AG09309 (cell line): ENCODE measurements around the gene PDE6B.

Experiments
- DNase-seq: peaks from one replicate; pipeline ENCODE4 v3.0.0-alpha.2; 2010; ENCODE audit warnings: low read depth
- H3K4me3 ChIP-seq: 2 replicates; pipeline ENCODE4 v1.5.1; 2011; ENCODE audit warnings: mild to moderate bottlenecking, low read depth, low read length, moderate library complexity; ENCODE audit not compliant: control insufficient read depth
- TF ChIP-seq, protein P1 (sequence below): IDR thresholded peaks from 2 replicates; pipeline ENCODE4 v1.5.1; 2011; ENCODE audit warnings: mild to moderate bottlenecking, low read depth, low read length, inconsistent platforms; ENCODE audit not compliant: insufficient read depth, control insufficient read depth; ENCODE audit errors: missing control alignments

PDE6B gene

DNA sequence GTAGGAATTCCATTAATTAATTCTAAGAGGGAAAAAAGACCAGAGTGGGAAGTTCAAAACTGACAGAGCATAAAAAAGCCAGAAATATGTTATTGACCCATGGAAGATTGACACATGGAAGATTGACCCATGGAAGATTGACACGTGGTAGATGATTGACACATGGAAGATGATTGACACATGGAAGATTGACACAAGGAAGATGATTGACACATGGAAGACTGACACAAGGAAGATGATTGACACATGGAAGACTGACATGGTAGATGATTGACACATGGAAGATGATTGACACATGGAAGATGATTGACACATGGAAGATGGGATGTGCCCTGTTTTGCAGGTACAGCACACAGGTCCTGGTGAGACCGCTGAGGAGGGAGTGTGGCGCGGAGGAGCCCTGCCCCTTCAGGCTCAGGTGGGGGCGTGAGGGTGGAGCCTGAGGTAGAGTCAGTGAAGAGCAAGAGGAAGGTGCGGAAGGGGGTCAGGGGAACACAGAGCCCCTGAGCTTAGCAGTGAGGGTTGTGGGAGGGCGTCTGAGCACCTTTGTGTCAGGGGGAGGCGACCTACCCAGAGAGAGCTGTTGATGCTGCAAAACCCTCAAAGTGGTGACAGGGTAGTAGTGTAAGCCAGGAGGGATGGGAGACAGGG, 15.8 kb upstream of the PDE6B start:
- no peak overlapping the region for H3K4me3 ChIP-seq
- TF ChIP-seq, protein P1, sequence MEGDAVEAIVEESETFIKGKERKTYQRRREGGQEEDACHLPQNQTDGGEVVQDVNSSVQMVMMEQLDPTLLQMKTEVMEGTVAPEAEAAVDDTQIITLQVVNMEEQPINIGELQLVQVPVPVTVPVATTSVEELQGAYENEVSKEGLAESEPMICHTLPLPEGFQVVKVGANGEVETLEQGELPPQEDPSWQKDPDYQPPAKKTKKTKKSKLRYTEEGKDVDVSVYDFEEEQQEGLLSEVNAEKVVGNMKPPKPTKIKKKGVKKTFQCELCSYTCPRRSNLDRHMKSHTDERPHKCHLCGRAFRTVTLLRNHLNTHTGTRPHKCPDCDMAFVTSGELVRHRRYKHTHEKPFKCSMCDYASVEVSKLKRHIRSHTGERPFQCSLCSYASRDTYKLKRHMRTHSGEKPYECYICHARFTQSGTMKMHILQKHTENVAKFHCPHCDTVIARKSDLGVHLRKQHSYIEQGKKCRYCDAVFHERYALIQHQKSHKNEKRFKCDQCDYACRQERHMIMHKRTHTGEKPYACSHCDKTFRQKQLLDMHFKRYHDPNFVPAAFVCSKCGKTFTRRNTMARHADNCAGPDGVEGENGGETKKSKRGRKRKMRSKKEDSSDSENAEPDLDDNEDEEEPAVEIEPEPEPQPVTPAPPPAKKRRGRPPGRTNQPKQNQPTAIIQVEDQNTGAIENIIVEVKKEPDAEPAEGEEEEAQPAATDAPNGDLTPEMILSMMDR: no peak
- DNase-seq: no peak

DNA sequence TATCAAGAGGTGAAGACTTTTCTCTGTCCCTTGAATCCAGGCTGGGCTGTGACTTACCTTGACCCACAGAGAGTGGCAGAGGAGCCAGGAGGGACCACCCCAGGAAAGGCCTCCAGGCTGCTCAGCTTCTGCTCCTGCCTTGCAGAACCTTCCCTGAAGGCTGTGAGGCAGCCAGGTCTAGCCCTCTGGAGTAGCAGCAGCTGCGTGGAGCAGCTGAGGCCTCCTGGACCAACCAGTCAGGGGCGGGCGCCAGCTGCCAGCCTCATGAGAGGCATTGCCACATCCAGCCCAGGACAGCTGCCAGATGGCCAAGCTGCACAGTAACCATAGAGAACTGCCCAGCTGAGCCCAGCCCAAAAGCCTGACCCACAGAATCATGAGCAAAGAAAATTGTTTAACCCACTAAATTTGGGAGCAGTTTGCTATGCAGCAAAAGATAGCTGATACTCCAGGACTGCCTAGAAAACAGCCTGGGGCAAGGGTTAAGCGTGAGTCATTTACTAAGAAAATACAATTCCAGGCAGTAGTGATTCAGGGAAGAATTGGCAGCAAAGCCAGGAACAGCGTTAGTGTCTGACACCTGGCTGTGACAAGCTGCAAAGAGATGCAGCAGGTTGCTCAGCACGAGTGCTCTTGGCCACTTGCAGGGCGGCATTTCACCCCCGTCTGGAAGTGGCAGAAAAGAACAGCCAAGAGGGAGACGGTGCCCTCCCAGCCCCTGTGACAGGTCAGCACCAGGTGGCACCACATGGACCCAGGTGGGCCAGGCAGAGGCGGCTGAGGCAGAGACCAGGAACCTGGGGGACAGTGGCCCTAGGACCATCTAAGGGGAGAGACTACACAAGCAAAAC, 14.7 kb upstream of the PDE6B start:
- TF ChIP-seq, protein P1: no peak
- H3K4me3 ChIP-seq: no peak overlapping the region
- peak; percentile 10 for DNase-seq

DNA sequence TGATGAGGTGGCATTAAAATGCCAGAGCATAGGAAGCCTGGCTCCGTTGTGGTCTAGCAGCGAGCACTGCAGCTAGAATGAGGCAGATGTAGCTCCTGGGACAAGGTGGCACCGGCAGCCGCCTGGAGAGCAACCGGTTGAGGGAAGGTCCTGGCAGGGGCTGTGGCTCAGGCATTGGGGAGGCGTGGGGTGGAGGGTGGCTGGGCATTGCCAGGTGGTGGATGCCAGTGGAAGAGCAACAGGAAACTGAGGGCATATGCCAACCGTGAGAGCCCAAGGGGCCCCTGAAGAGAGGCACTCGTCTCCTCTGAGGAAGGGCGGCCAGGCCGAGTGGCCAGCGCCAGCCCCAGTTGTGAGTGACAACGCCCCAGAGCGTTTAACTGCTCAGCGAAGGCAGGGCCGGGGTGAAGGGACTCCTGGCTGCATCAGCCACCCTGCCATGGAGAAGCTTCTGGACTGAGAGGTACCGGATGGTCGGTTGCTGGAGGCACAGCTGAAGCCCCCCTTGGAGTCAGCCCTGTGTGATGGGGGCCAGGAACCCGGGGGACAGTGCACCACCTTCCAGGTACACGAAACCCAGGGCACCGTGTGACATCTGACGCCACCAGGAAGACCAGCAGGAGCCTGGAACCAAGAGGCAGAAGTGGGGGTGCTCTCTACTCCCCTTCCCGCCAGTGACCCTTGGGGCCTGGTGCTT, 13.2 kb upstream of the PDE6B start:
- no peak overlapping the region for H3K4me3 ChIP-seq
- TF ChIP-seq, protein P1: no peak
- DNase-seq: no peak

DNA sequence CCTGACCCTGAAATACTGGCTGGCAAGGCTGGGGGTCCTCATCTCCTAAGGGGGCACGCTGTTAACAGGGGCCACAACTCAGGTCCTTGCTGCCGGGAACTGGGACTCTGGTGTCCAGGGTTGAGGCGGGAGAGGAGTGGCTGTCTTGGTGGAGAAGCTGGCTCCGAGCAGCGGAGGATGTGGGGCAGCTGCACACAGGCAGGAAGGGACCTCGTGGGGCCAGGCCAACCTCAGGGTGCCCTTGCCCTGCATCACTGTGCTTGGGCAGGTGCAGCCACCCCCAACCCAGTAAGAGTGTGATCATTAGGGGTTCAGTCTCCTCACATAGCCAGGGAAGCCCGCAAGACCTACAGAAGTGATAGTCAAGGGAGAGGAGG, 12.6 kb upstream of the PDE6B start:
- DNase-seq: no peak
- TF ChIP-seq, protein P1: no peak

DNA sequence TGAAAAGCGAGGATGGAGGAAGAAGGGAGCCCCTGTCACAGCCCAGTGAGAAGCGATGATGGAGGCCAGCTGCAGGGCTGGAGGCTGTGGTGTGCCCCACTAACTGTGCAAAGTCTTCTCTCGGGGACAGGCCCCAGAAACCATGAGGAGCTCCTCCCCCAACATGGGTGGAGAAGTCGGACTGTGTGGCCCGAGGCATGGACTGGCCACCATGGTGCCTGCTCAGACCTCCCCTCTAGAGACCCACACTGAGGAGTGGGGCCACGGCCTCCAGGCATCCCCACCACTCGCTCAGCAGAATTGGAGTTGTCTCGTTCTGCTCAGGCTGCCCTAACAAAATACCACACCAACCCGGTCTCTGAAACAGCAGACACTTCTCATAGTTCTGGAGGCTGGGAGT, 12.2 kb upstream of the PDE6B start:
- TF ChIP-seq, protein P1: no peak
- DNase-seq: no peak
- no peak overlapping the region for H3K4me3 ChIP-seq

More for the DNA sequence above, 12.6 kb upstream of the PDE6B start:
- no peak overlapping the region for H3K4me3 ChIP-seq

DNA sequence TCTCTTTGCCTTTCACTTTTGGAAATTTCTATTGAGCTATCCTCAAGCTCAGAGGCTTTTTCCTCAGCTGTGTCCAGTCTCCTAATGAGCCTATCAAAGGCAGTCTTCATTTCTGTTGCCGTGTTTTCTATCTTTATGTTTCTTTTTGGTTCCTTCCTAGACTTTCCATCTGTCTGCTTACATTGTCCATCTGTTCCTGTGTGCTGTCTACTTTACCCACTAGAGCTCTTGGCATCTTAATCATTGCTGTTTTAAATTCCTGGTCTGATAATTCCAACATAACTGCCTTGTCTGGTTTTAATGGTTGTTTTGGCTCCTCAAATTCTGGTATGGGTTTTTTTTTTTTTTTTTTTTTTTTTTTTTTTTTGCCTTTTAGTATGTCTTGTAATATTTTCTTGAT, 9.3 kb upstream of the PDE6B start:
- DNase-seq: no peak
- H3K4me3 ChIP-seq: no peak overlapping the region
- TF ChIP-seq, protein P1: no peak
